Stomach (tissue), 4 donors: Measurements from ENCODE around the gene KPNA3.

Source experiments
- CTCF ChIP-seq, 7 experiments: fragments of 450-650 bp in 4 of 7; fragments of 200-600 bp in 3 of 7; sonication (generic) in 3 of 7; IDR thresholded peaks; one replicate each; pipeline ENCODE4 v1.5.1; 2016 to 2019; ENCODE audit warnings: antibody characterized with exemption in 7 of 7, control low read depth in 2 of 7, mild to moderate bottlenecking in 1 of 7
- EP300 ChIP-seq: sonication (generic); formaldehyde crosslinking; IDR thresholded peaks from one replicate; pipeline ENCODE4 v1.6.1; 2017; ENCODE audit warnings: antibody characterized with exemption
- POLR2A ChIP-seq, 4 donors: fragments of 450-650 bp; IDR thresholded peaks; one replicate each; pipeline ENCODE4 v1.6.1; 2016; ENCODE audit warnings: antibody characterized with exemption in 4 of 4, control low read depth in 2 of 4, mild to moderate bottlenecking in 1 of 4, moderate library complexity in 1 of 4

- TF ChIP-seq POLR2A (IDR thresholded peaks at IDR 0.05): no peak
- TF ChIP-seq CTCF (IDR thresholded peaks at IDR 0.05): no peak
- TF ChIP-seq EP300: no peak
These were observed 33.0 kb downstream of the KPNA3 start for GRCh38 chr13:49759503-49759902.
